A673 (cell line): ENCODE data around the gene TP53BP1.

Experiments used
- EZH2 ChIP-seq: fragments of 200-600 bp; sonication (generic); IDR thresholded peaks from 2 replicates; pipeline ENCODE4 v1.6.1; 2017; ENCODE audit warnings: borderline replicate concordance, low read depth, mild to moderate bottlenecking, mixed read lengths, antibody characterized with exemption, low read length; ENCODE audit not compliant: poor library complexity, severe bottlenecking
- TF ChIP-seq, protein P1 (sequence below): fragments of 300-800, 200-600 bp; sonication (generic); conservative IDR thresholded peaks from 2 replicates; pipeline ENCODE4 v1.5.1; 2017; ENCODE audit warnings: low read depth, mild to moderate bottlenecking, antibody characterized with exemption, low read length, moderate library complexity, mixed read lengths

DNA sequence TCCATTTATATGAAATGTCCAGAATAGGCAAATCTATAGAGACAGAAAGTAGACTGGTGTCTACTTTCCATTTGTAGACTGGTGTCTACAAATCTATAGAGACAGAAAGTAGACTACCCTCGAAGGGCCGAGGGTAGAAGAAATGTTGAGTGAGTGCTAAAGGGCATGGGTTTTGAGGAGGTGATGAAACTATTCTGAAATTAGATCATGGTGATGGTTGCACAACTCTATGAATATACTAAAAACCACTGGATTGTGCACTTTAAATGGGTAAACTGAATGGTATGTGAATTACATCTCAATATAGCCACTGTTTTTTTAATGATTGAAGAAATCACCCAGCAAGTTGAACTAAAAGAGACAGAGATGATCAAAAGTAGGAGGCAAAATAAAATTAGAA lies 27.9 kb downstream of the TP53BP1 start:
- TF ChIP-seq, protein P1, sequence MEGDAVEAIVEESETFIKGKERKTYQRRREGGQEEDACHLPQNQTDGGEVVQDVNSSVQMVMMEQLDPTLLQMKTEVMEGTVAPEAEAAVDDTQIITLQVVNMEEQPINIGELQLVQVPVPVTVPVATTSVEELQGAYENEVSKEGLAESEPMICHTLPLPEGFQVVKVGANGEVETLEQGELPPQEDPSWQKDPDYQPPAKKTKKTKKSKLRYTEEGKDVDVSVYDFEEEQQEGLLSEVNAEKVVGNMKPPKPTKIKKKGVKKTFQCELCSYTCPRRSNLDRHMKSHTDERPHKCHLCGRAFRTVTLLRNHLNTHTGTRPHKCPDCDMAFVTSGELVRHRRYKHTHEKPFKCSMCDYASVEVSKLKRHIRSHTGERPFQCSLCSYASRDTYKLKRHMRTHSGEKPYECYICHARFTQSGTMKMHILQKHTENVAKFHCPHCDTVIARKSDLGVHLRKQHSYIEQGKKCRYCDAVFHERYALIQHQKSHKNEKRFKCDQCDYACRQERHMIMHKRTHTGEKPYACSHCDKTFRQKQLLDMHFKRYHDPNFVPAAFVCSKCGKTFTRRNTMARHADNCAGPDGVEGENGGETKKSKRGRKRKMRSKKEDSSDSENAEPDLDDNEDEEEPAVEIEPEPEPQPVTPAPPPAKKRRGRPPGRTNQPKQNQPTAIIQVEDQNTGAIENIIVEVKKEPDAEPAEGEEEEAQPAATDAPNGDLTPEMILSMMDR, result no peak
- no peak for TF ChIP-seq EZH2
